Measurements from ENCODE around the gene KRTAP9-3.

DNA sequence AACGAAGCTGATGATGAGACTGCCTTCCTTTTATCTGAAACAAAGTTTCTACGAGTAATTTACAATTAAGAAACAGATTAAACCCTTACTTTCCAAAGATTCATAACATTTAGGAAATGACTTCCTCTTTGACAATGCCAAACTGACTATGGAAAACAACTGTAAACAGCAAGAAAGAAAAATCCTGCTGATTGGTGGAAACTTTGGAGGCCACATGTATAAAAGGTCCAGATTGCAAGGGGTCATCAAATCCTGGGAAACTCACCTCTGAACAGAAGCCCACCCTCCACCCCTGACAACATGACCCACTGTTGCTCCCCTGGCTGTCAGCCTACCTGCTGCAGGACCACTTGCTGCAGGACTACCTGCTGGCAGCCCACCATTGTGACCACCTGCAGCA, 32.8 kb downstream of the KRTAP9-3 start, which contains the start of gene KRTAP9-6:
- TF ChIP-seq, protein P1, sequence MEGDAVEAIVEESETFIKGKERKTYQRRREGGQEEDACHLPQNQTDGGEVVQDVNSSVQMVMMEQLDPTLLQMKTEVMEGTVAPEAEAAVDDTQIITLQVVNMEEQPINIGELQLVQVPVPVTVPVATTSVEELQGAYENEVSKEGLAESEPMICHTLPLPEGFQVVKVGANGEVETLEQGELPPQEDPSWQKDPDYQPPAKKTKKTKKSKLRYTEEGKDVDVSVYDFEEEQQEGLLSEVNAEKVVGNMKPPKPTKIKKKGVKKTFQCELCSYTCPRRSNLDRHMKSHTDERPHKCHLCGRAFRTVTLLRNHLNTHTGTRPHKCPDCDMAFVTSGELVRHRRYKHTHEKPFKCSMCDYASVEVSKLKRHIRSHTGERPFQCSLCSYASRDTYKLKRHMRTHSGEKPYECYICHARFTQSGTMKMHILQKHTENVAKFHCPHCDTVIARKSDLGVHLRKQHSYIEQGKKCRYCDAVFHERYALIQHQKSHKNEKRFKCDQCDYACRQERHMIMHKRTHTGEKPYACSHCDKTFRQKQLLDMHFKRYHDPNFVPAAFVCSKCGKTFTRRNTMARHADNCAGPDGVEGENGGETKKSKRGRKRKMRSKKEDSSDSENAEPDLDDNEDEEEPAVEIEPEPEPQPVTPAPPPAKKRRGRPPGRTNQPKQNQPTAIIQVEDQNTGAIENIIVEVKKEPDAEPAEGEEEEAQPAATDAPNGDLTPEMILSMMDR (IDR thresholded peaks at IDR 0.05; ENCODE audit: borderline replicate concordance, extremely low read depth, low read length, poor library complexity, severe bottlenecking): no peak
- TF ChIP-seq EZH2 (IDR thresholded peaks at IDR 0.05; ENCODE audit: borderline replicate concordance, low read depth, low read length, severe bottlenecking): no peak
